Measurements from ENCODE around the gene NXN. TPM values are rescaled to one million over a fixed set of nuclear protein-coding genes. Genes with fewer than 3 reads are reported as not detected.

Gene NXN
- total RNA-seq, 5 donors from 2014 or later (not counting 1 experiment from before 2014, with no cell fraction given), result 0.56 to 1.3 (median 0.96) TPM

DNA sequence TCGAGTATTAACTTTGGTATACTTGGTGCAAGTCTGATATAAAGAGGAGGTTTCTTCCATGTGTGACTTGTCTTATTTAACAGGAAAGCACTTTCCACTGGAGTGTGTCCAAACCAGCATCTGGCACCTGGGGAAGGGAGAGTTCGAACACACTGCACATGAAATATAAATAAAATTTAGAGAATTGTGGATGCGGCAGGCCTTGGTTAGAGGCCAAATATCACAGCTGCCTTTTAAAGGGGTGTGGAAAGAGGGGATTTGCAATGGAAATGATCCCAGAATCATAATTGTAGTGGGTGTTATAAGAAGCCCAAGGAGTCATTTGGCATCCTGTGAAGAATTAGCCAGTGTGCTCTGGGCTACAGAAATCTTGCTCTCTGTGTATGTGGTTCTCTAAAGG lies 4.3 kb upstream of the NXN start:
- peaks cover 0 to 15% of the 10 kb centered on the region in 2 experiments for H3K4me1 ChIP-seq (ENCODE audit: control insufficient read depth in 1 of 2, extremely low read depth in 1 of 2, insufficient read depth in 2 of 2, low read length in 2 of 2)
- peaks cover 0 to 11% of the 10 kb centered on the region in 2 experiments for H3K27me3 ChIP-seq (replicated peaks in 1 of 2; ENCODE audit: control insufficient read depth in 2 of 2, extremely low read depth in 1 of 2, insufficient read depth in 2 of 2, low read length in 1 of 2)
- ChIA-PET CTCF (interaction anchor here in 1 of 2 donors (0.6 to 0.7 kb wide), 2 partner anchors 12 to 196 kb away, joined by 3 to 4 read pairs; no protein-coding TSS in a partner anchor), POLR2A (no interaction called here)
- no peaks in the 10 kb centered on the region for H3K36me3 Mint-ChIP-seq
- ATAC-seq (replicated peaks in 1 of 4), result no peak
- H3K9me3 ChIP-seq, result no peaks in the 10 kb centered on the region
- H3K27ac ChIP-seq (ENCODE audit: low read length), result no peak overlapping the region
- no peaks in the 10 kb centered on the region for H3K27me3 Mint-ChIP-seq
- H3K27ac Mint-ChIP-seq, result no peak overlapping the region
- 86% methylated on average over 2 of the region's 3 CpGs for WGBS (ENCODE audit: insufficient coverage)
- no peaks in the 10 kb centered on the region for H3K36me3 ChIP-seq (ENCODE audit: control insufficient read depth in 2 of 2, extremely low read depth in 1 of 2, insufficient read depth in 1 of 2, low read length in 1 of 2)
- H3K4me3 ChIP-seq (ENCODE audit: control insufficient read depth in 1 of 2, extremely low read depth in 1 of 2, low read length in 1 of 2), result no peak overlapping the region
- no peaks in the 10 kb centered on the region for H3K9me3 Mint-ChIP-seq
- H3K4me3 Mint-ChIP-seq, result no peak overlapping the region
- peaks cover 12 to 13% (median 13%) of the 10 kb centered on the region in 3 donors for H3K4me1 Mint-ChIP-seq
- no peak for DNase-seq

DNA sequence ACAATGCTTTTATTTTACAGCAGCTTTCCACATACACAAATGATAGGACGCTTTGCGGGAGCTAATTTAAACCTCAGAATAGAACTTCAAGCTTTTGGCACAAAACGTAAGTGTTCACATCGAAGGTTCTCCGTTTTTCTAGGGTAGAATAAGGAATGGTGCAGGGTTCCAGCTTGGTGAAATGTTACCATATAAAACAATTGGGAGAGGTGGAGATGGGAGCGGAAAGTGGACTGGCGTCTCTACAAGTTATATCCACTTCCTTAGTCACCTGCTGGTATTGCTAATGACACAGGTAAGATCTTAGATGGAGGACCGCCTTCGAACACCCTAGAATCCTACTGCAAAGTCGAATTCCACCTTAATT lies 1.7 kb upstream of the NXN start:
- Mint-ChIP-seq H3K4me3 (peak overlapping the region; percentile 77 to 82 (median 81)), H3K27me3 (peaks cover 19 to 21% of the 10 kb centered on the region in 2 donors), H3K36me3 (no peaks in the 10 kb centered on the region), H3K27ac (peak overlapping the region; percentile 10 to 88), H3K9me3 (no peaks in the 10 kb centered on the region), H3K4me1 (peaks cover 19 to 21% (median 20%) of the 10 kb centered on the region in 3 donors)
- H3K9me3 ChIP-seq, result no peaks in the 10 kb centered on the region
- ChIA-PET POLR2A (interaction anchor here in 1 of 2 donors (0.6 kb wide), 1 partner anchor 125 kb away, joined by 4 read pairs; no protein-coding TSS in a partner anchor), CTCF (interaction anchor here in 1 of 2 donors (0.5 to 2.3 kb wide), 10 partner anchors 15 to 281 kb away, joined by 3 to 26 read pairs (median 7); partner anchors contain the start of genes GLOD4, MRM3 and TIMM22)
- DNase-seq, result no peak
- H3K4me3 ChIP-seq (ENCODE audit: control insufficient read depth in 1 of 2, extremely low read depth in 1 of 2, low read length in 1 of 2), result no peak overlapping the region
- peaks cover 0 to 25% of the 10 kb centered on the region in 2 experiments for H3K4me1 ChIP-seq (ENCODE audit: control insufficient read depth in 1 of 2, extremely low read depth in 1 of 2, insufficient read depth in 2 of 2, low read length in 2 of 2)
- 4% methylated on average over 3 of the region's 10 CpGs for WGBS (ENCODE audit: insufficient coverage)
- peaks cover 7 to 26% of the 10 kb centered on the region in 2 experiments for H3K27me3 ChIP-seq (replicated peaks in 1 of 2; ENCODE audit: control insufficient read depth in 2 of 2, extremely low read depth in 1 of 2, insufficient read depth in 2 of 2, low read length in 1 of 2)
- ATAC-seq (replicated peaks in 1 of 4), result no peak
- H3K36me3 ChIP-seq (ENCODE audit: control insufficient read depth in 2 of 2, extremely low read depth in 1 of 2, insufficient read depth in 1 of 2, low read length in 1 of 2), result no peaks in the 10 kb centered on the region
- peak overlapping the region; percentile 24 for H3K27ac ChIP-seq (ENCODE audit: low read length)

DNA sequence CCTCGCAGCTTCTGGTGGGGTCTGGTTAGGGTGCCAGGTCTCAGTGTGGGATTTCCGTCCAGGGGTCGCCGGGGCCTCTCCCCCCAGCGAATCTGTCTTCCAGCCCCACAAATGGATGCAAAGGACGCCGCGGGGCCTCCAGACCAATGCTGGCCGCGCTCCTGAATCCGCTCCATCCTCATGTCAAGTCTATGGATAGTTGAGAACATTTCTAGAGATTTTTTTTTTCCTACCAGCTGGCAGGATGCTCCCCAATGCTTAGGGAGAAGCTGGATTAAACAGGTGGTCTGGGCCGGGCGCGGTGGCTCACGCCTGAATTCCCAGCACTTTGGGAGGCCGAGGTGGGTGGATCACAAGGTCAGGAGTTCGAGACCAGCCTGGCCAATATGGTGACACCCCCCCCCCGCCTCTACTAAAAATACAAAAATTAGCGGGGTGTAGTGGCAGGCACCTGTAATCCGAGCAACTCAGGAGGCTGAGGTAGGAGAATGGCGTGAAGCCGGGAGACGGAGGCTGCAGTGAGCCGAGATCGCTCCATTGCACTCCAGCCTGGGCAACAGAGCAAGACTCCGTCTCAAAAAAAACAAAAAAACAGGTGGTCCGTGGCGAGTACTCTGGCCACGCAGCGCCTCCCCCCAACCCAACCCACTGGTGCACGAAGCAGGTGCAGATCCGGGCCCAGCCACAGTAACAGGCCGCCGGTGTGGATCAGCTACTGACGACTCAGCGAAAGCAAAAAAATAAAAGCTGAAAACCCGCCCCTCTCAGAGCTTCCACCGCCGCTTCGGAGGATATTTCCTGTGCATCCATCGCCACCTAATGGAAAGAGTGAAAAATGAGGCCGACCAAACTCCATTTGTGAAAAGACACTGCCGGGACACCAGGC lies 1.1 kb upstream of the NXN start:
- no peaks in the 10 kb centered on the region for H3K36me3 ChIP-seq (ENCODE audit: control insufficient read depth in 2 of 2, extremely low read depth in 1 of 2, insufficient read depth in 1 of 2, low read length in 1 of 2)
- 15% methylated on average over 23 of the region's 43 CpGs for WGBS (ENCODE audit: insufficient coverage)
- H3K4me1 ChIP-seq (ENCODE audit: control insufficient read depth in 1 of 2, extremely low read depth in 1 of 2, insufficient read depth in 2 of 2, low read length in 2 of 2), result peaks cover 0 to 25% of the 10 kb centered on the region in 2 experiments
- DNase-seq, result peak; percentile 48 to 90 (median 77)
- Mint-ChIP-seq H3K27ac (peak overlapping the region; percentile 36 to 88), H3K27me3 (peaks cover 24 to 27% of the 10 kb centered on the region in 2 donors), H3K4me3 (peak overlapping the region; percentile 77 to 82 (median 81)), H3K36me3 (no peaks in the 10 kb centered on the region), H3K9me3 (no peaks in the 10 kb centered on the region), H3K4me1 (peaks cover 19 to 21% (median 20%) of the 10 kb centered on the region in 3 donors)
- H3K27me3 ChIP-seq (replicated peaks in 1 of 2; ENCODE audit: control insufficient read depth in 2 of 2, extremely low read depth in 1 of 2, insufficient read depth in 2 of 2, low read length in 1 of 2), result peaks cover 7 to 26% of the 10 kb centered on the region in 2 experiments
- ChIA-PET CTCF (interaction anchor here in 1 of 2 donors (0.6 to 2.3 kb wide), 10 partner anchors 15 to 281 kb away, joined by 3 to 26 read pairs (median 7); partner anchors contain the start of genes GLOD4, MRM3 and TIMM22), POLR2A (interaction anchor here in 1 of 2 donors (0.6 kb wide), 2 partner anchors 16 to 124 kb away, joined by 3 to 4 read pairs; no protein-coding TSS in a partner anchor)
- peak overlapping the region; percentile 56 to 63 for H3K4me3 ChIP-seq (ENCODE audit: control insufficient read depth in 1 of 2, extremely low read depth in 1 of 2, low read length in 1 of 2)
- peak; percentile 63 to 83 (median 68) for ATAC-seq (replicated peaks in 1 of 4)
- H3K27ac ChIP-seq (ENCODE audit: low read length), result peak overlapping the region; percentile 24
- no peaks in the 10 kb centered on the region for H3K9me3 ChIP-seq

DNA sequence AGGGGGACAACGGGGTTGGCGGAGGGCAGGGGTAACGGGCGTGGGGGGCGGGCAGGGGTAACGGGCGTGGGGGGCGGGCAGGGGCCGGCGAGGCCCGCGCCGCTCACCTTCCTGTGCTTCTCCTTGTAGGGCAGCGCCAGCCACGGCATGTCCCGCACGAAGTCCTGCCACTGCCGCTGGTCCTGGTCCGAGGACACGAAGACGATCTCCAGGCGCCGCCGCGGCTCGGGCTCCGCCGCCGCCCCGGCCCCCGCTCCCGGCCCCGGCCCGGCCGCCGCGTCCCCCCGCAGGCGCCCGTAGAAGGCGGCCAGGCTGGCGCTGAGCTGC lies 401 bp downstream of the NXN start:
- ChIA-PET POLR2A (no interaction called here), CTCF (interaction anchor here in 1 of 2 donors (2.3 kb wide), 1 partner anchor 17 kb away, joined by 26 read pairs; the partner anchor contains the start of gene TIMM22)
- peaks cover 31 to 38% of the 10 kb centered on the region in 2 donors for H3K27me3 Mint-ChIP-seq
- no peak for DNase-seq
- H3K9me3 Mint-ChIP-seq, result no peaks in the 10 kb centered on the region
- H3K9me3 ChIP-seq, result no peaks in the 10 kb centered on the region
- H3K27ac Mint-ChIP-seq, result no peak overlapping the region
- peaks cover 19 to 21% (median 20%) of the 10 kb centered on the region in 3 donors for H3K4me1 Mint-ChIP-seq
- ATAC-seq (replicated peaks in 1 of 4), result no peak
- H3K27me3 ChIP-seq (replicated peaks in 1 of 2; ENCODE audit: control insufficient read depth in 2 of 2, extremely low read depth in 1 of 2, insufficient read depth in 2 of 2, low read length in 1 of 2), result peaks cover 7 to 36% of the 10 kb centered on the region in 2 experiments
- peak overlapping the region in 1 of 2 donors; percentile 27 for H3K4me3 ChIP-seq (ENCODE audit: control insufficient read depth in 1 of 2, extremely low read depth in 1 of 2, low read length in 1 of 2)
- H3K36me3 ChIP-seq (ENCODE audit: control insufficient read depth in 2 of 2, extremely low read depth in 1 of 2, insufficient read depth in 1 of 2, low read length in 1 of 2), result no peaks in the 10 kb centered on the region
- 1% methylated on average over 40 of the region's 42 CpGs for WGBS (ENCODE audit: insufficient coverage)
- no peak overlapping the region for H3K27ac ChIP-seq (ENCODE audit: low read length)
- peaks cover 0 to 25% of the 10 kb centered on the region in 2 experiments for H3K4me1 ChIP-seq (ENCODE audit: control insufficient read depth in 1 of 2, extremely low read depth in 1 of 2, insufficient read depth in 2 of 2, low read length in 2 of 2)
- no peaks in the 10 kb centered on the region for H3K36me3 Mint-ChIP-seq
- peak overlapping the region in 2 of 3 donors; percentile 17 to 82 for H3K4me3 Mint-ChIP-seq

DNA sequence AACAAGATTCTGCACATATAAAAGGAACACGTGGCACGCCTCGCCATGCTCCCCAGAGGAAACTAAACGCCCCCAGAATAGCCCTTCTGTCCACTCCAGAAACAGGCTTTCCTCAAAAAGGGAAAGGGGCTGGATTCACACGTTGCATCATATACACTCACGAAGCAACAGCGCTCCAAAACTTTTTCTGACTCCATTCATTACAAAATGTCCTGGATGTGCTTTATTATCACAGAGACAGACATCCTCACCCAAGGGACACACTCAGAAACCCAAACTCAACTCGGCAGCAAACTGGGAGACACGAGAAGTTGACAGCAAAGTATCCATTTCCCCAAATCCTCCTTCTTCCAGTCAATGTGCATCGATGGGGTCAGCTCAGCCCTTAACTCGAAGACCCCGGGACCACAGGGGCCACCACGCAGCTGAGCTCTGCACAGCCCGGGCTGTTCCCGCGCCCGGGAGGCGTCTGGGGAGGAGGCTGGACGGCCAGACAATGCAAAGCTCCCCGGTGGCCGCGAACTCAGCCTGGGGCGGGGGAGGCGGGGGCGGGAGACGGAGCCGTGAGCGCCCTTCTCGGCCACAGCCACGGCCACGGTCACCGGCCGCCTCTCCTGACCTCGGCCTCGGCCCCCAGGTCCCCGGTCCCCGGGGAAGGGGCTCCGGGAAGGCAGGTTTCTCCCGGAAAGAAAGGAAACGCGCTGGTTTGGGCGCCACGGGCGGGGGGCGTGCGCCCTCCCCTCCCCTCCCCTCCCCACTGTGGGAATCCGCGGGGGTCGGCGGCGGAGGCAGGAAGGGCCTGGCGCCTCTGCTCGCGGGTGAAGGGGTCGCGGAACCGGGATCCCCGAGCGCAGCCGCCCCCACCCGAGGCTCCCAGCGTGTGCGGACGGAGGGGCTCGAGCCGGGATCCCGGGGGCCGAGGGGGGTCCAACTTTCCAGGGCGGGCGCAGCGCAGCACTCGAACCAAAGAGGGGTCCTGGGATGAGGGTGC lies 1.2 kb downstream of the NXN start:
- peak overlapping the region; percentile 69 to 80 (median 74) for H3K4me3 Mint-ChIP-seq
- H3K36me3 Mint-ChIP-seq, result no peaks in the 10 kb centered on the region
- peaks cover 7 to 36% of the 10 kb centered on the region in 2 experiments for H3K27me3 ChIP-seq (replicated peaks in 1 of 2; ENCODE audit: control insufficient read depth in 2 of 2, extremely low read depth in 1 of 2, insufficient read depth in 2 of 2, low read length in 1 of 2)
- H3K4me1 ChIP-seq (ENCODE audit: control insufficient read depth in 1 of 2, extremely low read depth in 1 of 2, insufficient read depth in 2 of 2, low read length in 2 of 2), result peaks cover 0 to 25% of the 10 kb centered on the region in 2 experiments
- H3K9me3 ChIP-seq, result no peaks in the 10 kb centered on the region
- no peak overlapping the region for H3K27ac ChIP-seq (ENCODE audit: low read length)
- 4% methylated on average over 47 of the region's 72 CpGs for whole genome bisulfite sequencing (ENCODE audit: insufficient coverage)
- H3K4me1 Mint-ChIP-seq, result peaks cover 19 to 21% (median 20%) of the 10 kb centered on the region in 3 donors
- ChIA-PET POLR2A (no interaction called here), CTCF (no interaction called here)
- no peaks in the 10 kb centered on the region for H3K36me3 ChIP-seq (ENCODE audit: control insufficient read depth in 2 of 2, extremely low read depth in 1 of 2, insufficient read depth in 1 of 2, low read length in 1 of 2)
- H3K27me3 Mint-ChIP-seq, result peaks cover 33 to 38% of the 10 kb centered on the region in 2 donors
- peak in 3 of 35 experiments; percentile 12 to 17 (median 14) for DNase-seq
- no peaks in the 10 kb centered on the region for H3K9me3 Mint-ChIP-seq
- no peak for ATAC-seq (replicated peaks in 1 of 4)
- H3K4me3 ChIP-seq (ENCODE audit: control insufficient read depth in 1 of 2, extremely low read depth in 1 of 2, low read length in 1 of 2), result peak overlapping the region in 1 of 2 donors; percentile 32
- peak overlapping the region in 1 of 2 donors; percentile 60 for H3K27ac Mint-ChIP-seq

Data from T-cell (primary cell).